Dermis blood vessel endothelial cell (primary cell): ENCODE data around the gene BMAL2. TPM values are rescaled to one million over a fixed set of nuclear protein-coding genes. Genes with fewer than 3 reads are reported as not detected.

Source experiments
- DNase-seq: peaks from one replicate; pipeline ENCODE4 v3.0.0; 2010
- total RNA-seq: library from RNA; depleted of rRNA; stranded (reverse); fragments of >200 nt; gene quantifications from 2 replicates; pipeline ENCODE4 v1.2.3, GENCODE V29; 2014

Gene BMAL2
- total RNA-seq, 1 donor from 2014 or later, result 43.6 TPM

DNA sequence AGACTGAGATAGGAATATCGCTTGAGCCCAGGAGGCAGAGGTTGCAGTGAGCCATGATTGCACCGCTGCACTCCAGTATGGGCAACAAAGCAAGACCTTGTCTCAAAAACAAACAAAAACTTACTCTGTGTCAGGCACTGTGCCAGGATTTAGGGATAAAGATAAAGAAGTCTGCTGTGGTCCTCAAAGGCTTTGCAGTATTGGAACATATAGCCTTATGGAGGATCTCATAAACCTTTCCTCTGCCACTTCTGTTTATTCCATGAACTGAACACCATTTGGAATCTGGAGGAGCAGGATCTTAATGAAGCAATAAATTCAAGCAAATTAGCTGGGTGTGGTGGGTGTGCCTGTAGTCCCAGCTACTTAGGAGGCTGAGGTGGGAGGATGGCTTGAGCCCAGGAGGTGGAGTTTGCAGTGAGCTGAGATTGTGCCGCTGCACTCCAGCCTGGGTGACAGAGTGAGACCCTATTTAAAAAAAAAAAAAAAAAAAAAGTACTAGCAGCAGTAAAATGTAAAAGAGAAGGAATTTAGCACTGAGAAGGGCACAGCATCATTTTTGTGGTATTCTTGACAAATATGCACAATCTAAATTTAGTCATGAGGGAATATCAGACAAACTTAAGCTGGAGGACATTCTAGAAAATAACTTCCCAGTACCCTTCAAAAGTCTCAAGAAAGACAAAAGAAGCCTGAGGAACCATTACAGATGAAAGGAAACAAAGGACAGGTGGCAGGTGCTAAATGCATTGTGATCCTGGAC is 27.1 kb downstream of the BMAL2 start:
- DNase-seq, result no peak

DNA sequence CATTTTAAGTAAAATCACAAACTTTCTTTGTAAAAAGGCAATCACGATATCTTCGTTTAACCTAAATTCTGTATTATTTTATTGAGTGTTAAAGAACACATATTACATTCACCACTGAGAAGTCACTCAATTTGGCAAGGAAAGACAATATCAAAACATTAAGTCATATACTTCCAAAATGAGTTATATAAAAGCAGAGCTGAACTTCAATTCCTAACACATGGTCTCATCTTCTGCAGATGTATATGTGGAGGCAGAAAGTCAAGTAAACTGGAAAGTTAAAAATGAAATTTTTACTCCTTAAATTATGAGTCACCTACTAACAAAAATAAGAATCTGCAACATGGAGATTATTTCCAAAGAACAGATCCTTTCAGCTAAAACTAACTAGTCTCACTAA is 28.7 kb downstream of the BMAL2 start:
- DNase-seq, result no peak

DNA sequence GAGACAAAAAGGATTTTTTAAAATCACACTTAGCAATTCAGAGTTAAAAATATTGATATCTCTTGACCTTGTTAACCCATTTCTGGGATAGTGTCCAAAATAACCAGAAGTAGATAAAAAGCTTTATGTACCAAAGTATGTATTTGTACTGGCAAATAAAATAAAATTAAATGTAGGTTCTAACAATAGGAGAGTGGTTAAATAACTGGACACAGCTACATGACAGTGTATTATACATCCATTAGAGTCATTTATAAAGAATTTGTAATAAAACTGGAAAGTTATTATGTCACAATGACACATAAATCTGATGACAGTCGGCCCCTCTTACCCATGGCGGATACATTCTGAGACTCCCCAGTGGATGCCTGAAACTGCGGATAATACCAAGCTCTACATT is 34.0 kb downstream of the BMAL2 start:
- peak; percentile 31 for DNase-seq

DNA sequence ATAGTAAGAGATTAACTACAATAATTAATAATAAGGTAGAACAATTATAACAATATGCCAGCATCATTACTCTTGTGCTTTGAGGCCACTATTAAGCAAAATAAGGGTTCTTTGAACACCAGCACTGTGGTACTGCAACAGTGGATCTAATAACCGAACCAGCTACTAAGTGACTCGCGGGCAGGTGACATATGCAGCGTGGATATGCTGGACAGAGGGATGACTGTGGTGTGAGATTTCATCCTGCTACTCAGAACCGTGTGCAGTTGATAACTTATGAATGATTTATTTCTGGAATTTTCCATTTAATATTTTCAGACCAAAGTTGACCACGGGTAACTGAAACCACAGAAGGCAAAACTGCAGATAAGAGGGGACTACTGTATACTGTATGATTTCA is 34.4 kb downstream of the BMAL2 start:
- DNase-seq, result peak; percentile 19

DNA sequence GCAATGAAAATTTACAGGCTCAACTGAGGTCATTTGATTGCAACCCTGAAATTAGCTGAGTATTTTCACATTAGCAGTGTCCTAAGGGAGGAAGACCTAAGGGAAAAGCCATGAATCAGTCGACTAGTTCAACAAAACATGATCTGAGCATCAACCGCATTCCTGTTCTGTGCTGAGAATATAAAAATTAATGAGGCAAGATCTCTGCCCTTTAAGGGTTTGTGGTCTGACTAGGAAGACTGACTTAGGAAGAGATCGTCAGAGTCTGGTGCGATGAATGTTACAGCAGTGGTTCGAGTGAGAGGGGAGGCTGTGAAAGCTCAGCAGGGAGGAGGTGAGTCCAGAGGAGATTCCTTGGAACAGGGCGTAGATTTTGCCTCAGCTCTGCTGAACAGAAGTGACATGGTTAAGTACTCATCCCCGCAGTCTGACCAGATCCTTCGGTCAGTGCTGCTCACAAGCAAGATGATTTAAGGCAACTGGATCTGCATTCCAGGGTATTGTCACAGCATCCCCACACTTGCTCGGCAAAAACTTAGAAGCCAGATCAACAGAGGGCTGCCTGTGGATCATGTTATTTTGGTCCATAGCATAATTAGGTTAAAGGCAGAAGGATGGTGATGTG is 49.6 kb downstream of the BMAL2 start:
- no peak for DNase-seq

Other genes starting within 250 kb of the BMAL2 start
- gene STK38L, start 88.5 kb upstream of the BMAL2 start, total RNA-seq, result 75.9 and 91.6 TPM in 2 replicates
- gene SMCO2, start 113.9 kb downstream of the BMAL2 start, total RNA-seq, result 0.23 and 0.34 TPM in 2 replicates
- 354 and 576 TPM in 2 replicates for gene PPFIBP1, start 191.4 kb downstream of the BMAL2 start, total RNA-seq